Gastroesophageal sphincter (tissue), 3 donors: ENCODE measurements around the gene FBXO36.

ENCODE experiments used
- CTCF ChIP-seq, 4 experiments: fragments of 200-600 bp in 2 of 4; fragments of 450-650 bp in 2 of 4; sonication (generic) in 1 of 4; IDR thresholded peaks; one replicate each; pipeline ENCODE4 v1.5.1; 2017 to 2019; ENCODE audit warnings: antibody characterized with exemption in 4 of 4, mild to moderate bottlenecking in 2 of 4, moderate library complexity in 2 of 4
- POLR2A ChIP-seq, 2 donors: fragments of 450-650 bp; IDR thresholded peaks; one replicate each; pipeline ENCODE4 v1.6.1; 2017; ENCODE audit warnings: antibody characterized with exemption in 2 of 2, mild to moderate bottlenecking in 2 of 2, moderate library complexity in 1 of 2

DNA sequence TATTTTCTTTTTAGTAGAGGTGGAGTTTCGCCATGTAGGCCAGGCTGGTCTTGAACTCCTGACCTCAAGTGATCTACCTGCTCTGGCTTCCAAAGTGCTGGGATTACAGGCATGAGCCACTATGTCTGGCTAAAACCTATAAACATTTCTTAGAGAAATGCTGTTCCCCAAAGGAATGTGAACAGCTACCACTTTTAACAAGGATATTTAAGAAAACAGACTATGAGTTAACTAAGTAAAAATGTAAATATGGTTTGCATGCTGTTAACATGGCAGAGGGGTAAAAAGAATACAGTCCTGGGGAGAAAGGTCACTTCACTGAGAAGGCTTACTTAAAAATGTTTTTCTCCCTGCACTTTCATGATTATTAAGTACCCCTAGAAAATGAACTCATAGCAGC is 89.3 kb downstream of the FBXO36 start:
- TF ChIP-seq CTCF (IDR thresholded peaks at IDR 0.05) (no peak), POLR2A (IDR thresholded peaks at IDR 0.05) (no peak)
